ENCODE data around the gene NRP2.

DNA sequence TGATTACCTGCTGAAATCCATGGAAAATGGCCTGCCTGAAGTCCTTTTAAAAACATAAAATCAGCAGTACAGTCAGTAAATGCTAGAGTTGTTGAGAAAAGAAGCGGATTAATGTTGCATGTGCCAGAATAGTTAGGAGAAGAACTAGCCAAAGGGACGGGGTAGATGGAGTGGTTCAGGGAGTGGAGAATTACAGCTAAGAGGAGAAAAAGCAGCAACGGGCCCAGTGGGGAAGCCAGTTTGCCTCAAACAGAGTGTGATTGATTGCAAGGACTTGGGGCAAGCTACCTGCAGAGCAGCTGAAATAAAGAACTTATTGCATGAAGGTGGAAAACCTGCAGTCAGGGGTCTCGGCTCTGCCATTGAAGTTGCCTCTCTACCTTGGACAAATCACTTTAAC lies 79.1 kb downstream of the NRP2 start:
- no peak for TF ChIP-seq POLR2A (IDR thresholded peaks at IDR 0.05)
- TF ChIP-seq, protein P1, sequence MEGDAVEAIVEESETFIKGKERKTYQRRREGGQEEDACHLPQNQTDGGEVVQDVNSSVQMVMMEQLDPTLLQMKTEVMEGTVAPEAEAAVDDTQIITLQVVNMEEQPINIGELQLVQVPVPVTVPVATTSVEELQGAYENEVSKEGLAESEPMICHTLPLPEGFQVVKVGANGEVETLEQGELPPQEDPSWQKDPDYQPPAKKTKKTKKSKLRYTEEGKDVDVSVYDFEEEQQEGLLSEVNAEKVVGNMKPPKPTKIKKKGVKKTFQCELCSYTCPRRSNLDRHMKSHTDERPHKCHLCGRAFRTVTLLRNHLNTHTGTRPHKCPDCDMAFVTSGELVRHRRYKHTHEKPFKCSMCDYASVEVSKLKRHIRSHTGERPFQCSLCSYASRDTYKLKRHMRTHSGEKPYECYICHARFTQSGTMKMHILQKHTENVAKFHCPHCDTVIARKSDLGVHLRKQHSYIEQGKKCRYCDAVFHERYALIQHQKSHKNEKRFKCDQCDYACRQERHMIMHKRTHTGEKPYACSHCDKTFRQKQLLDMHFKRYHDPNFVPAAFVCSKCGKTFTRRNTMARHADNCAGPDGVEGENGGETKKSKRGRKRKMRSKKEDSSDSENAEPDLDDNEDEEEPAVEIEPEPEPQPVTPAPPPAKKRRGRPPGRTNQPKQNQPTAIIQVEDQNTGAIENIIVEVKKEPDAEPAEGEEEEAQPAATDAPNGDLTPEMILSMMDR (IDR thresholded peaks at IDR 0.05) = no peak
